H1 (cell line): ENCODE measurements around the gene RASEF. TPM values are rescaled to one million over a fixed set of nuclear protein-coding genes. Genes with fewer than 3 reads are reported as not detected.

Experiments used
- CTCF ChIA-PET: fragments of 300-600 bp; sonication (Branson Sonifier 250); formaldehyde crosslinking; loops from one replicate; lab custom pipeline; 2021; ENCODE audit not compliant: partially characterized antibody; lab: Charles Lee
- POLR2A ChIA-PET: fragments of 300-600 bp; sonication (Branson Sonifier 250); formaldehyde crosslinking; loops from one replicate; lab custom pipeline; 2021; ENCODE audit warnings: inconsistent platforms; ENCODE audit not compliant: partially characterized antibody; lab: Charles Lee
- DNase-seq, 2 experiments: peaks; one replicate each; pipeline versions ENCODE4 v3.0.0 to v3.0.0-alpha.2; 2010 to 2022; ENCODE audit warnings: low spot score in 2 of 2, low read depth in 1 of 2, mixed read lengths in 1 of 2
- FAIRE-seq: peaks from 2 replicates; lab custom pipeline; 2011; peaks lifted over from hg19 to GRCh38; lab: Jason Lieb, UNC
- H2AFZ ChIP-seq: 2 replicates; pipeline ENCODE4 v1.8.1; 2012; ENCODE audit warnings: low read length, inconsistent platforms
- H2AK5ac ChIP-seq: 2 replicates; pipeline ENCODE4 v1.6.1; 2013; ENCODE audit warnings: low read depth, low read length
- H2BK120ac ChIP-seq: replicated peaks from 2 replicates; pipeline ENCODE3; 2013; ENCODE audit warnings: low read depth, low read length, inconsistent platforms
- H2BK12ac ChIP-seq: 2 replicates; pipeline ENCODE4 v1.6.1; 2013; ENCODE audit warnings: low read depth, low read length
- H2BK15ac ChIP-seq: 2 replicates; pipeline ENCODE4 v1.6.1; 2013; ENCODE audit warnings: low read length
- H2BK20ac ChIP-seq: 2 replicates; pipeline ENCODE4 v1.6.1; 2013; ENCODE audit warnings: low read length
- H2BK5ac ChIP-seq: 2 replicates; pipeline ENCODE4 v1.6.1; 2013; ENCODE audit warnings: low read depth, low read length
- H3K14ac ChIP-seq: 2 replicates; pipeline ENCODE4 v1.6.1; 2013; ENCODE audit warnings: inconsistent platforms; ENCODE audit not compliant: insufficient read length
- H3K18ac ChIP-seq: 2 replicates; pipeline ENCODE4 v1.6.1; 2013; ENCODE audit warnings: low read length; ENCODE audit errors: extremely low read depth
- H3K23ac ChIP-seq: 2 replicates; pipeline ENCODE4 v1.6.1; 2013; ENCODE audit warnings: inconsistent platforms; ENCODE audit not compliant: insufficient read length
- H3K23me2 ChIP-seq: 2 replicates; pipeline ENCODE4 v1.6.1; 2013; ENCODE audit warnings: low read depth, low read length
- H3K27ac ChIP-seq: 2 replicates; pipeline ENCODE4 v1.6.1; 2011; ENCODE audit warnings: low read depth, low read length, inconsistent platforms
- H3K27me3 ChIP-seq, 4 experiments: replicated peaks in 1 of 4; 1 replicate in 1 of 4; 2 replicates in 3 of 4; pipeline versions ENCODE4 v1.6.1 to v1.8.1; 2011 to 2013; ENCODE audit warnings: low read length in 3 of 4, mild to moderate bottlenecking in 3 of 4, inconsistent platforms in 2 of 4, mixed read lengths in 2 of 4, moderate library complexity in 1 of 4; ENCODE audit not compliant: control insufficient read depth in 3 of 4, insufficient read depth in 3 of 4; ENCODE audit errors: extremely low read depth in 1 of 4
- H3K36me3 ChIP-seq, 4 experiments: 2 replicates each; pipeline versions ENCODE4 v1.6.1 to v1.8.1; 2011 to 2013; ENCODE audit warnings: mild to moderate bottlenecking in 4 of 4, low read length in 3 of 4, moderate library complexity in 2 of 4, control low read depth in 1 of 4, inconsistent platforms in 1 of 4; ENCODE audit not compliant: insufficient read depth in 4 of 4, control insufficient read depth in 2 of 4
- H3K4ac ChIP-seq: replicated peaks from 2 replicates; pipeline ENCODE3; 2013; ENCODE audit warnings: low read length, low read depth, mixed read lengths, inconsistent platforms; ENCODE audit not compliant: insufficient read length
- H3K4me1 ChIP-seq, 4 experiments: replicated peaks in 1 of 4; 1 replicate in 1 of 4; 2 replicates in 3 of 4; pipeline versions ENCODE4 v1.6.1 to v1.8.1; 2011 to 2013; ENCODE audit warnings: low read length in 3 of 4, inconsistent platforms in 2 of 4, mixed read lengths in 1 of 4; ENCODE audit not compliant: insufficient read depth in 4 of 4, control insufficient read depth in 3 of 4
- H3K4me2 ChIP-seq, 2 experiments: 2 replicates each; pipeline versions ENCODE4 v1.6.1 to v1.8.1; 2011 to 2013; ENCODE audit warnings: low read depth in 2 of 2, low read length in 2 of 2, control low read depth in 1 of 2, inconsistent platforms in 1 of 2, mild to moderate bottlenecking in 1 of 2; ENCODE audit not compliant: insufficient read depth in 1 of 2
- H3K4me3 ChIP-seq, 4 experiments: fragments of 200-600, 300-600 bp in 1 of 4; sonication (generic), shearing (Covaris generic), sonication (Bioruptor Twin) in 1 of 4; 2 replicates each; pipeline versions ENCODE4 v1.5.1 to v1.8.1; 2011 to 2016; ENCODE audit warnings: low read length in 4 of 4, low read depth in 3 of 4, control low read depth in 2 of 4, inconsistent platforms in 2 of 4, mild to moderate bottlenecking in 2 of 4, mixed read lengths in 1 of 4, moderate library complexity in 1 of 4; ENCODE audit not compliant: insufficient read depth in 2 of 4; ENCODE audit errors: extremely low read depth in 1 of 4
- H3K56ac ChIP-seq: replicated peaks from 2 replicates; pipeline ENCODE3; 2013; ENCODE audit warnings: low read depth, mild to moderate bottlenecking, mixed read lengths, low read length, inconsistent platforms; ENCODE audit not compliant: insufficient read length
- H3K79me1 ChIP-seq: 2 replicates; pipeline ENCODE4 v1.6.1; 2013; ENCODE audit warnings: low read depth, low read length, control low read depth
- H3K79me2 ChIP-seq, 2 experiments: 2 replicates each; pipeline versions ENCODE4 v1.6.1 to v1.8.1; 2012 to 2013; ENCODE audit warnings: low read length in 2 of 2, mild to moderate bottlenecking in 2 of 2, inconsistent platforms in 1 of 2; ENCODE audit not compliant: insufficient read depth in 2 of 2, control insufficient read depth in 1 of 2
- H3K9ac ChIP-seq, 4 experiments: replicated peaks in 1 of 4; 1 replicate in 1 of 4; 2 replicates in 3 of 4; pipeline versions ENCODE4 v1.6.1 to v1.8.1; 2011 to 2013; ENCODE audit warnings: low read depth in 3 of 4, low read length in 3 of 4, control low read depth in 2 of 4, mild to moderate bottlenecking in 2 of 4, moderate library complexity in 2 of 4, inconsistent platforms in 1 of 4; ENCODE audit errors: extremely low read depth in 1 of 4
- H3K9me3 ChIP-seq, 2 experiments: 2 replicates each; pipeline versions ENCODE4 v1.6.1 to v1.8.1; 2012 to 2013; ENCODE audit warnings: mild to moderate bottlenecking in 2 of 2, moderate library complexity in 2 of 2, control low read depth in 1 of 2, inconsistent platforms in 1 of 2, low read depth in 1 of 2, low read length in 1 of 2, mixed read lengths in 1 of 2; ENCODE audit not compliant: insufficient read depth in 2 of 2
- H4K20me1 ChIP-seq, 2 experiments: replicated peaks in 1 of 2; 2 replicates each; pipeline versions ENCODE3 to v1.8.1; 2011 to 2013; ENCODE audit warnings: inconsistent platforms in 2 of 2, low read length in 2 of 2, mild to moderate bottlenecking in 1 of 2; ENCODE audit not compliant: insufficient read depth in 2 of 2, control insufficient read depth in 1 of 2
- H4K5ac ChIP-seq: 2 replicates; pipeline ENCODE4 v1.6.1; 2013; ENCODE audit warnings: low read length, low read depth, mixed read lengths, inconsistent platforms; ENCODE audit not compliant: insufficient read length
- H4K8ac ChIP-seq: 2 replicates; pipeline ENCODE4 v1.8.0; 2013; ENCODE audit warnings: mild to moderate bottlenecking, moderate library complexity, low read length, inconsistent platforms; ENCODE audit not compliant: insufficient read depth; ENCODE audit errors: extremely low read depth
- H4K91ac ChIP-seq: replicated peaks from 2 replicates; pipeline ENCODE3; 2013; ENCODE audit warnings: low read length, mixed read lengths, inconsistent platforms; ENCODE audit not compliant: insufficient read length
- ASH2L ChIP-seq: fragments of 200-600, 300-600 bp; sonication (generic); IDR thresholded peaks from one replicate; pipeline ENCODE4 v1.7.1; 2017; ENCODE audit warnings: low read length
- BACH1 ChIP-seq: IDR thresholded peaks from 2 replicates; pipeline ENCODE4 v1.6.1; 2012; ENCODE audit warnings: low read length, improper control_type of control experiment
- BCL11A ChIP-seq, 2 experiments: IDR thresholded peaks; one replicate each; pipeline ENCODE4 v1.6.1; 2011; ENCODE audit warnings: low read depth in 2 of 2, low read length in 2 of 2, mild to moderate bottlenecking in 2 of 2
- CBX5 ChIP-seq: fragments of 300-800, 300-1000 bp; sonication (generic); IDR thresholded peaks from 2 replicates; pipeline ENCODE4 v1.7.1; 2016; ENCODE audit warnings: antibody characterized with exemption, low read length, low read depth
- FOSL1 ChIP-seq: IDR thresholded peaks from 2 replicates; pipeline ENCODE4 v1.6.1; 2011; ENCODE audit warnings: mild to moderate bottlenecking, low read depth, low read length, moderate library complexity; ENCODE audit not compliant: insufficient read depth
- KDM4A ChIP-seq: IDR thresholded peaks from one replicate; pipeline ENCODE4 v1.7.1; 2012; ENCODE audit warnings: low read depth, mild to moderate bottlenecking, moderate library complexity, low read length, inconsistent platforms; ENCODE audit not compliant: severe bottlenecking
- MAFK ChIP-seq: IDR thresholded peaks from 2 replicates; pipeline ENCODE4 v1.6.1; 2012; ENCODE audit warnings: low read depth, mild to moderate bottlenecking, improper control_type of control experiment, low read length
- POLR2AphosphoS5 ChIP-seq: IDR thresholded peaks from 2 replicates; pipeline ENCODE4 v1.6.1; 2011; ENCODE audit warnings: low read depth, low read length
- SIN3A ChIP-seq, 2 experiments: IDR thresholded peaks in 1 of 2; conservative IDR thresholded peaks in 1 of 2; 2 replicates each; pipeline ENCODE4 v1.6.1; 2011 to 2012; ENCODE audit warnings: low read length in 2 of 2, improper control_type of control experiment in 1 of 2, low read depth in 1 of 2, mild to moderate bottlenecking in 1 of 2
- SP1 ChIP-seq: IDR thresholded peaks from 2 replicates; pipeline ENCODE4 v1.6.1; 2011; ENCODE audit warnings: low read depth, low read length
- TAF1 ChIP-seq: IDR thresholded peaks from 2 replicates; pipeline ENCODE4 v1.6.1; 2011; ENCODE audit warnings: mild to moderate bottlenecking, low read depth, low read length
- ZNF274 ChIP-seq: IDR thresholded peaks from 2 replicates; pipeline ENCODE4 v1.7.0; 2012; ENCODE audit warnings: low read length, borderline replicate concordance; ENCODE audit errors: extremely low read depth
- WGBS, 2 experiments: shearing (Covaris generic) in 1 of 2; methylation state at CpG; one replicate each; pipeline versions ENCODE4 v1.1.6 to v1.1.7; 2013 to 2015; ENCODE audit warnings: low lambda C conversion rate in 2 of 2, mixed read lengths in 2 of 2, inconsistent platforms in 1 of 2, low coverage in 1 of 2, missing lambda C conversion rate in 1 of 2; ENCODE audit not compliant: insufficient replicate concordance in 2 of 2, insufficient coverage in 1 of 2, insufficient read length in 1 of 2; ENCODE audit errors: extremely low coverage in 1 of 2, missing lambda C conversion rate in 1 of 2; 5-methylcytosine and 5-hydroxymethylcytosine counted together
- polyA plus RNA-seq, 7 experiments: library from polyadenylated mRNA; depleted of rRNA in 3 of 7; stranded (reverse) in 5 of 7; unstranded in 2 of 7; fragments of >200 nt in 5 of 7; fragments of 200-250 nt in 2 of 7; gene quantifications; 1 replicate in 5 of 7; 2 replicates in 1 of 7; 4 replicates in 1 of 7; pipeline versions ENCODE4 v1.2.1 to v1.2.3, GENCODE V29; 2011 to 2013; ENCODE audit warnings: missing spikeins in 2 of 7, mixed read lengths in 2 of 7
- total RNA-seq: library from RNA; stranded (reverse); fragmentation: NEBNext Ultra II Directional; extraction: Animal tissue kit (Norgen Biotek cat#: 25700); gene quantifications from 2 replicates; pipeline ENCODE4 v1.2.1, GENCODE V29; 2021
- TF ChIP-seq, protein P1 (sequence below): IDR thresholded peaks from 2 replicates; pipeline ENCODE4 v1.6.1; 2012; ENCODE audit warnings: low read length, inconsistent platforms

The RASEF gene
- total and polyA plus RNA-seq, 2 of the 8 experiments (the other 6 are each of a cell fraction or from before 2014, with no cell fraction given), result 1.1 to 4.6 TPM

DNA sequence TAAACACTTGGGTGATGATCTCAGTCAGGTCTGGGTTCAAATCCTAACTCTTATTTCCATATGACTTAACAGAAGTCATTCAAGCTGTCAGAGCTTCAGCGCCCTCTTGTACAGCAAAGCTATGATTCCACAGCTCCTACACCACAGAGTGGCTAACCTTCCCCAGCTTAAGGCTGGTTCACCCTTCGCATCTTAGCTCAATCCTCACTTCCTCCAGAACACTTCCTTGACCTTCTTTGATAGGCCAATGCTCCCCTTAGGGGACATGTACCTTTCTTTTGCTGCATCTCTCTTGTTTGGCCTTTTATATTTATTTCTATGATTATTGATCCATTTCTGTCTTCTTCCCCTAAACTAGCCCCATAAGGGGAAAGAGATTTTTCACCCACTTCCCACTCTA is 57.0 kb downstream of the RASEF start:
- DNase-seq, result no peak
- no peak overlapping the region for H2BK15ac ChIP-seq
- H3K79me2 ChIP-seq, result no peaks in the 10 kb centered on the region
- no peak overlapping the region for H3K4me3 ChIP-seq
- ChIA-PET POLR2A (no interaction called here), CTCF (interaction anchor here (0.9 kb wide), 1 partner anchor 9 kb away, joined by 3 read pairs; no protein-coding TSS in a partner anchor)
- no peak overlapping the region for H3K4ac ChIP-seq
- H2BK120ac ChIP-seq, result no peak overlapping the region
- H3K9ac ChIP-seq, result no peak overlapping the region
- no peaks in the 10 kb centered on the region for H3K9me3 ChIP-seq
- no peaks in the 10 kb centered on the region for H3K27me3 ChIP-seq
- H3K23ac ChIP-seq, result no peak overlapping the region
- WGBS, 2 experiments, result 92% methylated on average over 2 of the region's 2 CpGs; no CpG with 5 or more reads in 1 of the 2 experiments
- no peak overlapping the region for H3K56ac ChIP-seq
- H2AFZ ChIP-seq, result no peak overlapping the region
- H4K8ac ChIP-seq, result no peak overlapping the region
- no peaks in the 10 kb centered on the region for H4K20me1 ChIP-seq
- H2BK5ac ChIP-seq, result no peak overlapping the region; the same call in 1 of the 2 replicates
- H3K18ac ChIP-seq, result no peak overlapping the region
- H3K4me2 ChIP-seq, result no peak overlapping the region
- H3K27ac ChIP-seq, result no peak overlapping the region
- no peak for TF ChIP-seq MAFK
- no peak for TF ChIP-seq POLR2AphosphoS5
- no peak for TF ChIP-seq SIN3A (conservative IDR thresholded peaks at IDR 0.05 in 1 of 2, IDR thresholded peaks at IDR 0.05 in 1 of 2; ENCODE audit: low read depth in 1 of 2, low read length in 2 of 2)
- TF ChIP-seq FOSL1, result no peak
- no peak for TF ChIP-seq TAF1
- no peak for TF ChIP-seq BCL11A (IDR thresholded peaks at IDR 0.05; ENCODE audit: low read depth in 2 of 2, low read length in 2 of 2)
- TF ChIP-seq ASH2L, result no peak
- TF ChIP-seq CBX5, result no peak
- TF ChIP-seq ZNF274, result no peak
- no peak for TF ChIP-seq BACH1
- TF ChIP-seq SP1, result no peak
- TF ChIP-seq, protein P1, sequence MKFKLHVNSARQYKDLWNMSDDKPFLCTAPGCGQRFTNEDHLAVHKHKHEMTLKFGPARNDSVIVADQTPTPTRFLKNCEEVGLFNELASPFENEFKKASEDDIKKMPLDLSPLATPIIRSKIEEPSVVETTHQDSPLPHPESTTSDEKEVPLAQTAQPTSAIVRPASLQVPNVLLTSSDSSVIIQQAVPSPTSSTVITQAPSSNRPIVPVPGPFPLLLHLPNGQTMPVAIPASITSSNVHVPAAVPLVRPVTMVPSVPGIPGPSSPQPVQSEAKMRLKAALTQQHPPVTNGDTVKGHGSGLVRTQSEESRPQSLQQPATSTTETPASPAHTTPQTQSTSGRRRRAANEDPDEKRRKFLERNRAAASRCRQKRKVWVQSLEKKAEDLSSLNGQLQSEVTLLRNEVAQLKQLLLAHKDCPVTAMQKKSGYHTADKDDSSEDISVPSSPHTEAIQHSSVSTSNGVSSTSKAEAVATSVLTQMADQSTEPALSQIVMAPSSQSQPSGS, result no peak
- no peak for TF ChIP-seq KDM4A
- TF ChIP-seq, all 59 proteins: peak for 0
- Histone ChIP-seq H3K4me1 (no peaks in the 10 kb centered on the region), H2AK5ac (no peak overlapping the region), H3K79me1 (no peaks in the 10 kb centered on the region), H3K23me2 (no peaks in the 10 kb centered on the region), H3K14ac (no peak overlapping the region), H2BK12ac (no peak overlapping the region), H4K91ac (no peak overlapping the region), H3K36me3 (no peaks in the 10 kb centered on the region), H4K5ac (no peak overlapping the region), H2BK20ac (no peak overlapping the region)
- FAIRE-seq, result no peak
